ENCODE data around the gene GNL3L. TPM values are rescaled to one million over a fixed set of nuclear protein-coding genes. Genes with fewer than 3 reads are reported as not detected.
"Not testable (repeated sequence)": the region's sequence is repeated elsewhere in the genome, so short reads cannot be mapped to it uniquely, and the experiment has no call there.

GNL3L gene
- total and polyA plus RNA-seq, 2 experiments from 2014 or later = 16.9 to 79.9 TPM

DNA sequence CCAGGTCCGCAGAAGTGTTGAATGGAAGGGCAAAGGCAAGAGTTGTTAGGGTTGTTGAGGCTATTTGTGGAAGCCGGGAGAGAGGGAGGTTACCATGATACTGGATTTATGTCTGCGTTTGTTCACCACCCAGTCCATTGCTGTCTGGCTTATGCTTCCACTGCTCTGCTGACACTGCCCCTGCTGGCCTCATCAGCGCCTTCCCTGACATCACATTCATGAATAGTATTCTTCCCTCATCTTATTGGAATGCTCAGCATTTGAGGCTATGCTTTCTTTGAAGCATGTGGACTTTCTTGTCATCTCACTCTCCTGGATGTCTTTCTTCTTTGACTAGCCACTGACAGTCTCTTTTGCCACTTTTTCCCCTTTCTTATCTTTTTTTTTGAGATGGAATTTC lies 10.3 kb downstream of the GNL3L start:
- no peaks in the 10 kb centered on the region for H3F3A ChIP-seq (replicated peaks; ENCODE audit: low read depth)
- ATAC-seq (no peak), DNase-seq (ENCODE audit: low spot score) (peak; percentile 6)
- Mint-ChIP-seq H3K36me3 (ENCODE audit: low read depth) (peaks cover 72% of the 10 kb centered on the region), H3K27me3 (ENCODE audit: insufficient read depth, low read depth, poor library complexity) (peaks cover 3% of the 10 kb centered on the region), H3K27ac (no peak overlapping the region), H3K4me1 (no peaks in the 10 kb centered on the region), H3K4me3 (no peak overlapping the region), H3K9me3 (no peaks in the 10 kb centered on the region; the same call in 2 of the 3 replicates)
- no peak overlapping the region for H3K27ac ChIP-seq (ENCODE audit: low read depth)
- peaks cover 4% of the 10 kb centered on the region; the same call in 1 of the 2 replicates for H3K36me3 ChIP-seq (ENCODE audit: insufficient read depth)
- no peak overlapping the region for H3K4me2 ChIP-seq
- TF ChIP-seq ZNF114 (CRISPR knock-in tag; IDR thresholded peaks at IDR 0.05) = no peak
- H3K79me2 ChIP-seq (replicated peaks; ENCODE audit: insufficient read depth) = peaks cover 19% of the 10 kb centered on the region
- no peak overlapping the region for H3K4me3 ChIP-seq
- H2AFZ ChIP-seq = no peak overlapping the region
- H4K20me1 ChIP-seq (replicated peaks; ENCODE audit: insufficient read depth) = no peaks in the 10 kb centered on the region
- no peaks in the 10 kb centered on the region for H3K9me2 ChIP-seq (ENCODE audit: insufficient read depth)
- H3K27me3 ChIP-seq (ENCODE audit: insufficient read depth) = no peaks in the 10 kb centered on the region
- no peaks in the 10 kb centered on the region for H3K4me1 ChIP-seq (ENCODE audit: insufficient read depth)

DNA sequence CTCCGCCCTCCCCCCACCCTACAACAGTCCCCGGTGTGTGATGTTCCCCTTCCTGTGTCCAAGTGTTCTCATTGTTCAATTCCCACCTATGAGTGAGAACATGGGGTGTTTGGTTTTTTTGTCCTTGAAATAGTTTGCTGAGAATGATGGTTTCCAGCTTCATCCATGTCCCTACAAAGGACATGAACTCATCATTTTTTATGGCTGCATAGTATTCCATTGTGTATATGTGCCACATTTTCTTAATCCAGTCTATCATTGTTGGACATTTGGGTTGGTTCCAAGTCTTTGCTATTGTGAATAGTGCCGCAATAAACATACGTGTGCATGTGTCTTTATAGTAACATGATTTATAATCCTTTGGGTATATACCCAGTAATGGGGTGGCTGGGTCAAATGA lies 12.2 kb downstream of the GNL3L start:
- not testable (repeated sequence) for H3K36me3 ChIP-seq (ENCODE audit: insufficient read depth); H3K4me3 Mint-ChIP-seq; H3K4me1 Mint-ChIP-seq; DNase-seq (ENCODE audit: low spot score); H3K9me2 ChIP-seq (ENCODE audit: insufficient read depth); H4K20me1 ChIP-seq (replicated peaks; ENCODE audit: insufficient read depth); H3K27me3 Mint-ChIP-seq (ENCODE audit: insufficient read depth, low read depth, poor library complexity); H2AFZ ChIP-seq; ATAC-seq; H3F3A ChIP-seq (replicated peaks; ENCODE audit: low read depth); H3K27me3 ChIP-seq (ENCODE audit: insufficient read depth); H3K4me2 ChIP-seq; H3K79me2 ChIP-seq (replicated peaks; ENCODE audit: insufficient read depth); H3K4me1 ChIP-seq (ENCODE audit: insufficient read depth); H3K4me3 ChIP-seq; H3K27ac Mint-ChIP-seq; H3K9me3 Mint-ChIP-seq; H3K27ac ChIP-seq (ENCODE audit: low read depth)
- peaks cover 74% of the 10 kb centered on the region for H3K36me3 Mint-ChIP-seq (ENCODE audit: low read depth)

DNA sequence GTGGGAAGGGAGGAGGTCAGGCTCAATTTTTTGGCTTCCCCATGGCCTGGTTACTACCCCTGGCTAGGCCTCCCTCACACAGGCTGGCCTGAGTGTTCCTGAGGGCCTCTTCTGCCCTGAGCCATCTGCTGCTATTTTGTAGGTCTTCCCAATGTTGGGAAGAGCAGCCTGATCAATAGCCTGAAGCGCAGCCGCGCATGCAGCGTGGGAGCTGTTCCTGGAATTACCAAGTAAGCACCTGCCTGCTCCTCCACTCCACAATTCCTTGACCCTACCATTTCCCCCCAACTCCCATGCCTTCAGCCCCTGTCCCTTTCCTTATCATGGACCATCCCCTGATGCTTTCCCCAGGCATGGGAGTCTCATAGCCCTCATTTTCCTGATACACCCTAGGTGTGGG lies 20.8 kb downstream of the GNL3L start:
- no peak overlapping the region for H3K4me3 Mint-ChIP-seq
- Histone ChIP-seq H3K4me2 (no peak overlapping the region), H3K4me1 (ENCODE audit: insufficient read depth) (no peaks in the 10 kb centered on the region), H4K20me1 (replicated peaks; ENCODE audit: insufficient read depth) (no peaks in the 10 kb centered on the region), H3K4me3 (no peak overlapping the region), H3K9me2 (ENCODE audit: insufficient read depth) (no peaks in the 10 kb centered on the region), H3K27me3 (ENCODE audit: insufficient read depth) (no peaks in the 10 kb centered on the region), H3K36me3 (ENCODE audit: insufficient read depth) (peaks cover under 1% of the 10 kb centered on the region; the same call in 1 of the 2 replicates), H3F3A (replicated peaks; ENCODE audit: low read depth) (no peaks in the 10 kb centered on the region), H3K27ac (ENCODE audit: low read depth) (no peak overlapping the region), H2AFZ (no peak overlapping the region), H3K79me2 (replicated peaks; ENCODE audit: insufficient read depth) (no peaks in the 10 kb centered on the region)
- DNase-seq (ENCODE audit: low spot score) (no peak), ATAC-seq (no peak)
- H3K27me3 Mint-ChIP-seq (ENCODE audit: insufficient read depth, low read depth, poor library complexity) = peaks cover 4% of the 10 kb centered on the region
- no peaks in the 10 kb centered on the region; the same call in 2 of the 3 replicates for H3K9me3 Mint-ChIP-seq
- TF ChIP-seq ZNF114 (CRISPR knock-in tag; IDR thresholded peaks at IDR 0.05) = no peak
- no peak for TF ChIP-seq STAT1 (IDR thresholded peaks at IDR 0.05; ENCODE audit: unreplicated experiment)
- no peak for TF ChIP-seq EZH2 (IDR thresholded peaks at IDR 0.05; ENCODE audit: low read depth, unreplicated experiment)
- TF ChIP-seq, protein P1, sequence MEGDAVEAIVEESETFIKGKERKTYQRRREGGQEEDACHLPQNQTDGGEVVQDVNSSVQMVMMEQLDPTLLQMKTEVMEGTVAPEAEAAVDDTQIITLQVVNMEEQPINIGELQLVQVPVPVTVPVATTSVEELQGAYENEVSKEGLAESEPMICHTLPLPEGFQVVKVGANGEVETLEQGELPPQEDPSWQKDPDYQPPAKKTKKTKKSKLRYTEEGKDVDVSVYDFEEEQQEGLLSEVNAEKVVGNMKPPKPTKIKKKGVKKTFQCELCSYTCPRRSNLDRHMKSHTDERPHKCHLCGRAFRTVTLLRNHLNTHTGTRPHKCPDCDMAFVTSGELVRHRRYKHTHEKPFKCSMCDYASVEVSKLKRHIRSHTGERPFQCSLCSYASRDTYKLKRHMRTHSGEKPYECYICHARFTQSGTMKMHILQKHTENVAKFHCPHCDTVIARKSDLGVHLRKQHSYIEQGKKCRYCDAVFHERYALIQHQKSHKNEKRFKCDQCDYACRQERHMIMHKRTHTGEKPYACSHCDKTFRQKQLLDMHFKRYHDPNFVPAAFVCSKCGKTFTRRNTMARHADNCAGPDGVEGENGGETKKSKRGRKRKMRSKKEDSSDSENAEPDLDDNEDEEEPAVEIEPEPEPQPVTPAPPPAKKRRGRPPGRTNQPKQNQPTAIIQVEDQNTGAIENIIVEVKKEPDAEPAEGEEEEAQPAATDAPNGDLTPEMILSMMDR (conservative IDR thresholded peaks at IDR 0.05; ENCODE audit: low read depth in 2 of 2) = no peak
- H3K36me3 Mint-ChIP-seq (ENCODE audit: low read depth) = peaks cover 75% of the 10 kb centered on the region
- H3K4me1 Mint-ChIP-seq = no peaks in the 10 kb centered on the region
- no peak overlapping the region for H3K27ac Mint-ChIP-seq
